GM23338 (cell line): ENCODE data around the gene NPEPL1. TPM values are rescaled to one million over a fixed set of nuclear protein-coding genes. Genes with fewer than 3 reads are reported as not detected.

ENCODE experiments used
- ATAC-seq: fragments of 200-7000 bp; cut with Tn5 transposase; 3 replicates; pipeline ENCODE4 v1.9.1; 2020
- DNase-seq: peaks from one replicate; pipeline ENCODE4 v3.0.0-alpha.2; 2015; ENCODE audit warnings: low spot score
- H2AFZ ChIP-seq: fragments of 200-600 bp; sonication (generic); 2 replicates; pipeline ENCODE4 v1.8.0; 2016; ENCODE audit warnings: antibody characterized with exemption, mild to moderate bottlenecking, moderate library complexity
- H3F3A ChIP-seq: fragments of 200-600 bp; sonication (generic); replicated peaks from 2 replicates; pipeline ENCODE4 v1.8.0; 2017; ENCODE audit warnings: antibody characterized with exemption, mixed run types, low read depth
- H3K27ac ChIP-seq: fragments of 200-600 bp; sonication (generic); 2 replicates; pipeline ENCODE4 v1.6.1; 2016; ENCODE audit warnings: low read depth
- H3K27me3 ChIP-seq: fragments of 200-600 bp; sonication (generic); 2 replicates; pipeline ENCODE4 v1.8.0; 2016; ENCODE audit warnings: mild to moderate bottlenecking, mixed run types, moderate library complexity; ENCODE audit not compliant: insufficient read depth
- H3K36me3 ChIP-seq: fragments of 200-600 bp; sonication (generic); 2 replicates; pipeline ENCODE4 v1.8.0; 2016; ENCODE audit warnings: mild to moderate bottlenecking; ENCODE audit not compliant: insufficient read depth
- H3K4me1 ChIP-seq: fragments of 200-600 bp; sonication (generic); 2 replicates; pipeline ENCODE4 v1.8.0; 2016; ENCODE audit warnings: mild to moderate bottlenecking, moderate library complexity; ENCODE audit not compliant: insufficient read depth
- H3K4me2 ChIP-seq: fragments of 200-600 bp; sonication (generic); 2 replicates; pipeline ENCODE4 v1.7.1; 2017; ENCODE audit warnings: mixed run types
- H3K4me3 ChIP-seq: fragments of 200-600 bp; sonication (generic); 2 replicates; pipeline ENCODE4 v1.6.1; 2016; ENCODE audit warnings: mixed run types
- H3K79me2 ChIP-seq: fragments of 200-600 bp; sonication (generic); replicated peaks from 2 replicates; pipeline ENCODE4 v1.8.0; 2017; ENCODE audit warnings: mild to moderate bottlenecking; ENCODE audit not compliant: insufficient read depth
- H3K9me2 ChIP-seq: fragments of 200-600 bp; sonication (generic); 2 replicates; pipeline ENCODE4 v1.8.0; 2017; ENCODE audit not compliant: insufficient read depth
- H4K20me1 ChIP-seq: fragments of 200-600 bp; sonication (generic); replicated peaks from 2 replicates; pipeline ENCODE4 v1.8.0; 2017; ENCODE audit warnings: mild to moderate bottlenecking; ENCODE audit not compliant: insufficient read depth
- H3K27ac Mint-ChIP-seq: 2 replicates; pipeline ENCODE4 v1.8.0; 2020; ENCODE audit warnings: inconsistent platforms, mild to moderate bottlenecking, moderate library complexity, mixed read lengths
- H3K27me3 Mint-ChIP-seq: 3 replicates; pipeline ENCODE4 v1.8.0; 2022; ENCODE audit warnings: low read depth, mild to moderate bottlenecking, moderate library complexity, mixed read lengths, inconsistent platforms; ENCODE audit not compliant: insufficient read depth, poor library complexity
- H3K36me3 Mint-ChIP-seq: 3 replicates; pipeline ENCODE4 v1.8.0; 2021; ENCODE audit warnings: low read depth, mild to moderate bottlenecking, inconsistent platforms, moderate library complexity, mixed read lengths
- H3K4me1 Mint-ChIP-seq: 3 replicates; pipeline ENCODE4 v1.8.0; 2020; ENCODE audit warnings: mild to moderate bottlenecking, inconsistent platforms, mixed read lengths
- H3K4me3 Mint-ChIP-seq: 3 replicates; pipeline ENCODE4 v1.8.0; 2021; ENCODE audit warnings: moderate library complexity, mild to moderate bottlenecking, inconsistent platforms, mixed read lengths
- H3K9me3 Mint-ChIP-seq: 3 replicates; pipeline ENCODE4 v1.8.0; 2020; ENCODE audit warnings: moderate library complexity, mild to moderate bottlenecking, inconsistent platforms, mixed read lengths
- CREB1 ChIP-seq: fragments of 250-450 bp; sonication (Bioruptor Pico); IDR thresholded peaks from 2 replicates; pipeline ENCODE4 v1.5.0; 2020; ENCODE audit warnings: low read depth, mild to moderate bottlenecking, moderate library complexity
- CTCF ChIP-seq, 2 experiments: fragments of 200-600 bp in 1 of 2; sonication (generic) in 1 of 2; conservative IDR thresholded peaks; 2 replicates each; pipeline versions ENCODE4 v1.5.1 to v1.6.1; 2016 to 2017; ENCODE audit warnings: antibody characterized with exemption in 2 of 2, low read depth in 2 of 2, mild to moderate bottlenecking in 2 of 2, moderate library complexity in 1 of 2
- EZH2 ChIP-seq: fragments of 200-600 bp; sonication (generic); IDR thresholded peaks from one replicate; pipeline ENCODE4 v1.8.0; 2017; ENCODE audit warnings: antibody characterized with exemption, mild to moderate bottlenecking, low read depth; ENCODE audit not compliant: unreplicated experiment
- EZH2phosphoT487 ChIP-seq: fragments of 200-600 bp; sonication (generic); IDR thresholded peaks from one replicate; pipeline ENCODE4 v1.8.1; 2018; ENCODE audit warnings: antibody characterized with exemption; ENCODE audit not compliant: unreplicated experiment
- JUNB ChIP-seq: IDR thresholded peaks from one replicate; pipeline ENCODE4 v1.6.1; 2016; ENCODE audit warnings: antibody characterized with exemption; ENCODE audit not compliant: unreplicated experiment
- NANOG ChIP-seq: IDR thresholded peaks from 2 replicates; pipeline ENCODE4 v1.6.1; 2016; ENCODE audit warnings: antibody characterized with exemption, borderline replicate concordance
- POLR2AphosphoS5 ChIP-seq: IDR thresholded peaks from 2 replicates; pipeline ENCODE4 v1.6.1; 2016; ENCODE audit warnings: antibody characterized with exemption, low read depth
- REST ChIP-seq: IDR thresholded peaks from one replicate; pipeline ENCODE4 v1.6.1; 2018; ENCODE audit warnings: antibody characterized with exemption; ENCODE audit not compliant: unreplicated experiment
- STAT1 ChIP-seq: IDR thresholded peaks from one replicate; pipeline ENCODE4 v1.6.1; 2016; ENCODE audit warnings: antibody characterized with exemption; ENCODE audit not compliant: unreplicated experiment
- ZNF114 ChIP-seq: fragments of 250-450 bp; sonication (Bioruptor Pico); IDR thresholded peaks from 2 replicates; pipeline ENCODE4 v1.5.0; 2020; ENCODE audit warnings: mild to moderate bottlenecking, moderate library complexity
- ZNF331 ChIP-seq: fragments of 250-450 bp; sonication (Bioruptor Pico); IDR thresholded peaks from 2 replicates; pipeline ENCODE4 v1.5.0; 2020; ENCODE audit warnings: low read depth, mild to moderate bottlenecking, moderate library complexity
- polyA plus RNA-seq: library from polyadenylated mRNA; unstranded; fragments of >200 nt; fragmentation: Nextera tagmentation; extraction: Ambion mirVana; gene quantifications from 2 replicates; pipeline ENCODE4 v1.2.1, GENCODE V29; 2016
- total RNA-seq: library from RNA; depleted of rRNA; stranded (reverse); fragments of >200 nt; shearing (Covaris generic); gene quantifications from 2 replicates; pipeline ENCODE4 v1.2.3, GENCODE V29; 2014

The NPEPL1 gene
- total and polyA plus RNA-seq, 2 experiments from 2014 or later, result 23.5 to 30.0 TPM

GRCh38 chr20:58714340-58714922, 21.8 kb downstream of the NPEPL1 start:
- no peak for DNase-seq
- H3K9me2 ChIP-seq, result no peaks in the 10 kb centered on the region

GRCh38 chr20:58714923-58715351, 22.3 kb downstream of the NPEPL1 start:
- Mint-ChIP-seq H3K4me1 (peaks cover 4% of the 10 kb centered on the region; the same call in 1 of the 3 replicates), H3K27me3 (peaks cover 5% of the 10 kb centered on the region), H3K36me3 (peaks cover 3% of the 10 kb centered on the region; the same call in 1 of the 3 replicates), H3K27ac (no peak overlapping the region), H3K4me3 (no peak overlapping the region), H3K9me3 (no peaks in the 10 kb centered on the region)
- H3K79me2 ChIP-seq, result no peaks in the 10 kb centered on the region
- no peaks in the 10 kb centered on the region; the same call in 1 of the 2 replicates for H3K4me1 ChIP-seq
- no peaks in the 10 kb centered on the region; the same call in 1 of the 2 replicates for H4K20me1 ChIP-seq
- no peaks in the 10 kb centered on the region for H3F3A ChIP-seq
- H3K27ac ChIP-seq, result 0 out of 2 replicates have a peak overlapping the region, but pooled peaks have one; percentile 66
- H3K4me3 ChIP-seq, result no peak overlapping the region
- ATAC-seq (no peak), DNase-seq (no peak)
- H3K4me2 ChIP-seq, result no peak overlapping the region
- H3K9me2 ChIP-seq, result no peaks in the 10 kb centered on the region
- no peaks in the 10 kb centered on the region for H3K36me3 ChIP-seq
- H2AFZ ChIP-seq, result no peak overlapping the region
- no peaks in the 10 kb centered on the region for H3K27me3 ChIP-seq
- TF ChIP-seq STAT1 (no peak), NANOG (no peak), EZH2 (no peak), ZNF114 (CRISPR knock-in tag) (no peak), JUNB (no peak), CTCF (conservative IDR thresholded peaks at IDR 0.05; ENCODE audit: low read depth in 2 of 2) (no peak), POLR2AphosphoS5 (no peak), EZH2phosphoT487 (no peak), CREB1 (no peak)

More at GRCh38 chr20:58714340-58714922, 21.8 kb downstream of the NPEPL1 start:
- Histone ChIP-seq H3K4me2 (no peak overlapping the region), H3F3A (no peaks in the 10 kb centered on the region), H3K27ac (no peak overlapping the region), H4K20me1 (no peaks in the 10 kb centered on the region; the same call in 1 of the 2 replicates), H2AFZ (no peak overlapping the region), H3K36me3 (no peaks in the 10 kb centered on the region), H3K27me3 (no peaks in the 10 kb centered on the region), H3K4me3 (no peak overlapping the region), H3K4me1 (no peaks in the 10 kb centered on the region; the same call in 1 of the 2 replicates), H3K79me2 (no peaks in the 10 kb centered on the region)
- Mint-ChIP-seq H3K36me3 (peaks cover 3% of the 10 kb centered on the region; the same call in 1 of the 3 replicates), H3K27me3 (peaks cover 3% of the 10 kb centered on the region), H3K4me3 (no peak overlapping the region), H3K4me1 (peaks cover 4% of the 10 kb centered on the region; the same call in 1 of the 3 replicates), H3K9me3 (no peaks in the 10 kb centered on the region), H3K27ac (no peak overlapping the region)
- ATAC-seq, result no peak
- TF ChIP-seq EZH2, result no peak
- no peak for TF ChIP-seq ZNF331
- no peak for TF ChIP-seq STAT1
- no peak for TF ChIP-seq CREB1
- no peak for TF ChIP-seq ZNF114 (CRISPR knock-in tag)
- TF ChIP-seq REST, result no peak
